HCT116 (cell line): Measurements from ENCODE around the gene KCNA2. TPM values are rescaled to one million over a fixed set of nuclear protein-coding genes. Genes with fewer than 3 reads are reported as not detected.

Experiments
- ATAC-seq: fragments of 200-7000 bp; cut with Tn5 transposase; 2 replicates; pipeline ENCODE4 v1.9.1; 2020; ENCODE audit warnings: mild to moderate bottlenecking, moderate library complexity
- BruUV-seq: library from RNA; stranded (reverse); fragments of 400-500 nt; replicated peaks from 2 replicates; lab custom pipeline; 2021; lab: Mats Ljungman, UMichigan
- CTCF ChIA-PET: fragments of 300-600 bp; sonication (Branson Sonifier 250); formaldehyde crosslinking; loops from one replicate; lab custom pipeline; 2021; ENCODE audit warnings: antibody characterized with exemption; lab: Charles Lee
- POLR2A ChIA-PET: fragments of 300-600, 350-600 bp; sonication (Branson Sonifier 250); formaldehyde crosslinking; loops from one replicate; lab custom pipeline; 2021; ENCODE audit warnings: antibody characterized with exemption; lab: Charles Lee
- RAD21 ChIA-PET, 2 experiments: fragments of 300-600 bp; sonication (Branson Sonifier 250); formaldehyde crosslinking; loops; one replicate each; lab custom pipeline; 2023; ENCODE audit warnings: low total read pairs in 2 of 2; ENCODE audit not compliant: uncharacterized antibody in 2 of 2, unreplicated experiment in 2 of 2, low non-redundant PET in 1 of 2; lab: Charles Lee
- DNase-seq: peaks from one replicate; pipeline ENCODE4 v3.0.0-alpha.2; 2010; ENCODE audit warnings: low read depth, low spot score
- H2AFZ ChIP-seq: fragments of 200-600 bp; shearing (Covaris generic), sonication (generic); 2 replicates; pipeline ENCODE4 v1.6.1; 2017; ENCODE audit warnings: low read depth, mixed run types, mixed read lengths, antibody characterized with exemption, low read length; ENCODE audit not compliant: poor library complexity, severe bottlenecking
- H3K27ac ChIP-seq: 2 replicates; pipeline ENCODE4 v1.5.1; 2012; ENCODE audit warnings: low read depth, low read length
- H3K27me3 ChIP-seq: fragments of 200-600 bp; sonication (generic); 2 replicates; pipeline ENCODE4 v1.6.1; 2016; ENCODE audit warnings: mixed run types, low read length, mixed read lengths; ENCODE audit not compliant: insufficient read depth
- H3K36me3 ChIP-seq, 2 experiments: fragments of 200-500 bp in 1 of 2; fragments of 200-600 bp in 1 of 2; sonication (Bioruptor generic) in 1 of 2; sonication (generic) in 1 of 2; 2 replicates each; pipeline versions ENCODE4 v1.5.1 to v1.6.1; 2014 to 2016; ENCODE audit warnings: low read length in 2 of 2, inconsistent platforms in 1 of 2, mixed read lengths in 1 of 2, mixed run types in 1 of 2; ENCODE audit not compliant: insufficient read depth in 2 of 2, control insufficient read depth in 1 of 2
- H3K4me1 ChIP-seq, 2 experiments: fragments of 200-600 bp in 1 of 2; sonication (generic) in 1 of 2; 2 replicates each; pipeline versions ENCODE4 v1.5.1 to v1.6.1; 2012 to 2017; ENCODE audit warnings: low read length in 2 of 2, inconsistent platforms in 1 of 2, mild to moderate bottlenecking in 1 of 2, mixed read lengths in 1 of 2, mixed run types in 1 of 2, moderate library complexity in 1 of 2; ENCODE audit not compliant: insufficient read depth in 2 of 2, control insufficient read depth in 1 of 2
- H3K4me2 ChIP-seq: fragments of 200-600 bp; sonication (generic); 2 replicates; pipeline ENCODE4 v1.6.1; 2017; ENCODE audit warnings: mixed run types, low read length, mixed read lengths
- H3K4me3 ChIP-seq, 2 experiments: fragments of 200-600 bp in 1 of 2; sonication (generic) in 1 of 2; replicated peaks in 1 of 2; 2 replicates each; pipeline ENCODE4 v1.5.1; 2011 to 2016; ENCODE audit warnings: low read length in 2 of 2, control low read depth in 1 of 2, low read depth in 1 of 2, mild to moderate bottlenecking in 1 of 2, mixed read lengths in 1 of 2, mixed run types in 1 of 2
- H3K79me2 ChIP-seq: fragments of 200-600 bp; sonication (generic); 2 replicates; pipeline ENCODE4 v1.6.1; 2017; ENCODE audit warnings: mild to moderate bottlenecking, mixed run types, low read length, moderate library complexity, mixed read lengths; ENCODE audit not compliant: insufficient read depth
- H3K9ac ChIP-seq: fragments of 200-600 bp; sonication (generic); 2 replicates; pipeline ENCODE4 v1.6.1; 2016; ENCODE audit warnings: low read length, mixed read lengths
- H3K9me2 ChIP-seq: fragments of 200-600 bp; sonication (generic), shearing (Covaris generic); 2 replicates; pipeline ENCODE4 v1.6.1; 2017; ENCODE audit warnings: mixed run types, mild to moderate bottlenecking, moderate library complexity; ENCODE audit not compliant: insufficient read depth
- H3K9me3 ChIP-seq, 2 experiments: fragments of 200-500 bp in 1 of 2; fragments of 200-600 bp in 1 of 2; sonication (Bioruptor generic) in 1 of 2; sonication (generic) in 1 of 2; 2 replicates each; pipeline ENCODE4 v1.6.1; 2014 to 2017; ENCODE audit warnings: low read length in 2 of 2, mixed read lengths in 2 of 2, inconsistent platforms in 1 of 2, low read depth in 1 of 2, mild to moderate bottlenecking in 1 of 2, mixed run types in 1 of 2, moderate library complexity in 1 of 2; ENCODE audit not compliant: control insufficient read depth in 1 of 2, insufficient read depth in 1 of 2
- H4K20me1 ChIP-seq: fragments of 200-600 bp; sonication (generic), shearing (Covaris generic); 2 replicates; pipeline ENCODE4 v1.6.1; 2017; ENCODE audit warnings: mixed run types, mild to moderate bottlenecking, moderate library complexity; ENCODE audit not compliant: insufficient read depth
- CBX3 ChIP-seq: IDR thresholded peaks from 2 replicates; pipeline ENCODE4 v1.6.1; 2012; ENCODE audit warnings: low read depth
- FOSL1 ChIP-seq: IDR thresholded peaks from 2 replicates; pipeline ENCODE4 v1.6.1; 2012; ENCODE audit warnings: low read depth
- YY1 ChIP-seq: IDR thresholded peaks from 2 replicates; pipeline ENCODE4 v1.6.1; 2011; ENCODE audit warnings: low read length, low read depth, moderate library complexity, mild to moderate bottlenecking; ENCODE audit not compliant: insufficient replicate concordance; ENCODE audit errors: extremely low read depth
- ZFX ChIP-seq: fragments of 450-650 bp; IDR thresholded peaks from 2 replicates; pipeline ENCODE4 v1.6.1; 2017
- intact Hi-C: fragments of 100-400 bp; cut with micrococcal nuclease; formaldehyde crosslinking; loops from 2 replicates; pipeline ENCODE4 v1.10.0; 2022
- total RNA-seq: library from RNA; stranded (reverse); gene quantifications from one replicate; pipeline ENCODE4 v1.2.1, GENCODE V29; 2021; ENCODE audit not compliant: unreplicated experiment
- TF ChIP-seq, protein P1 (sequence below): IDR thresholded peaks from 2 replicates; pipeline ENCODE4 v1.6.1; 2011; ENCODE audit warnings: mild to moderate bottlenecking, low read length, moderate library complexity; ENCODE audit not compliant: insufficient replicate concordance; ENCODE audit errors: extremely low read depth

KCNA2 gene
- total RNA-seq, 1 experiment from 2014 or later, result not detected

DNA sequence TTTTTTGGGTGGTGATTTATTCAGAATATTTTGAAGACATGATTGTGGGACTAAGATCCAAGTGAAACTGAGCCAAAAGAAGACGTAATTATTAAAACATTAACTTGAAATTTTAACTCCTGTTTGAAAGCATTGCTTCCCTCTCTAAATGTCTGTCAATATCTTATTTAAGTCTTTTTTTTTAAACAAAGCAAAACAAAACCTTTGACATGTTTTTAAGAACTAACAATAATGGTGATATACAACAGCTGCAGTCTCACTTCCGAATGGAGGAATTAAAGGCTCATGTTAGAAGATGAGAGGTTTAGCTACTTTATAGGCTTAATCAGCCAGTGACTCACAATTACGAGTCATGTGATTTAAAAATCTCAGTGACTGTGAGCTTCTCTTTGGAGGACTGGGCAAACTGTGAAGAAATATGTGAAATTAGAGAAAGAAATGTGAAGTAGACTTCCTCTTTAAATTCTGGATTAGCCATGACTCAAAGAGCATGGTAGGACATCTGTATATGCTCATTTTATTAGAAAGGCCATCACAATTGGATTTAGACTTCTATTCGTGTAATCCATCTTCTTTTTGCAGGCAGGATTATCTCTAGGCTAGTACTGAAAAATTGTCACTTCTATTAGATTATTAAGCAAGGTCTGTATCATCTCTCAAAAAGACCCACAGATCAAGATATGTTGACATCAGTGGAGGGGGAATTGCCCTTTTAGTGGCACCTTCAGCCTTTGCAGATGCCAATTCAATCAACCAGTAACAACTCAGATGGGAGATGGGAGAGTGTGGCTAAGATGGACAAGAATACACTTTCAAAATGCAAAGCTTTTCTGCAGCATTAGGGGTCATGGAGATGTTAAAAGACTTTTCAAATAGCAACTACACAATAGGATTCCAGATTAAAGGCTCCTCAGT is 39.9 kb upstream of the KCNA2 start (continued):
- TF ChIP-seq, protein P1, sequence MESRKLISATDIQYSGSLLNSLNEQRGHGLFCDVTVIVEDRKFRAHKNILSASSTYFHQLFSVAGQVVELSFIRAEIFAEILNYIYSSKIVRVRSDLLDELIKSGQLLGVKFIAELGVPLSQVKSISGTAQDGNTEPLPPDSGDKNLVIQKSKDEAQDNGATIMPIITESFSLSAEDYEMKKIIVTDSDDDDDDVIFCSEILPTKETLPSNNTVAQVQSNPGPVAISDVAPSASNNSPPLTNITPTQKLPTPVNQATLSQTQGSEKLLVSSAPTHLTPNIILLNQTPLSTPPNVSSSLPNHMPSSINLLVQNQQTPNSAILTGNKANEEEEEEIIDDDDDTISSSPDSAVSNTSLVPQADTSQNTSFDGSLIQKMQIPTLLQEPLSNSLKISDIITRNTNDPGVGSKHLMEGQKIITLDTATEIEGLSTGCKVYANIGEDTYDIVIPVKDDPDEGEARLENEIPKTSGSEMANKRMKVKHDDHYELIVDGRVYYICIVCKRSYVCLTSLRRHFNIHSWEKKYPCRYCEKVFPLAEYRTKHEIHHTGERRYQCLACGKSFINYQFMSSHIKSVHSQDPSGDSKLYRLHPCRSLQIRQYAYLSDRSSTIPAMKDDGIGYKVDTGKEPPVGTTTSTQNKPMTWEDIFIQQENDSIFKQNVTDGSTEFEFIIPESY, result no peak
- no peak for TF ChIP-seq ZFX

DNA sequence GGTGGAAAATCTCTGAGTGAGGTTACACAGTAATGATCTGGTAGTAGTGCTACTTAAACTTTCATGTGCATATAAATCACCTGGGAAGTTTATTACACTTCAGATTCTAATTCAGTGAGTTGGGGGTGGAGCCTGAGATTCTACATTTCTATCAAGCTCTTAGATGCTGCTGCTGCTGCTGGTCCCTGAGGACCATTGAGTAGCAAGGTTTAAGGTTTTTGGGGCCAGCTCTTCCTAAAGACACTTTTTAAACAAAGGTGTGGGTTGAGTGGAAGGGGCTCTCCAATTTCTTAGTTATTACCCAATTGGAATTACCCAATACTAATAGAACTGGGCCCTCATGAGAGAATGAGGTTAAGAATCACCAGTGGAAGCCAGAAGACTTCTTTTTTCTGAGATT is 39.1 kb upstream of the KCNA2 start:
- Histone ChIP-seq H3K4me1 (no peaks in the 10 kb centered on the region), H3K4me3 (no peak overlapping the region), H3K4me2 (no peak overlapping the region), H3K79me2 (no peaks in the 10 kb centered on the region), H3K36me3 (no peaks in the 10 kb centered on the region), H4K20me1 (no peaks in the 10 kb centered on the region), H3K27ac (no peak overlapping the region), H3K9me3 (no peaks in the 10 kb centered on the region), H3K27me3 (peaks cover 90% of the 10 kb centered on the region), H3K9me2 (no peaks in the 10 kb centered on the region), H2AFZ (no peak overlapping the region), H3K9ac (no peak overlapping the region)
- no peak for TF ChIP-seq FOSL1
- no peak for TF ChIP-seq CBX3
- TF ChIP-seq YY1, result no peak
- ChIA-PET POLR2A (no interaction called here), RAD21 (no interaction called here), CTCF (no interaction called here)
- no peak for ATAC-seq
- DNase-seq, result no peak
- BruUV-seq, result no TSS peak
- intact Hi-C loops, result no loop called here
